ENCODE data around the gene GATA3. TPM values are rescaled to one million over a fixed set of nuclear protein-coding genes. Genes with fewer than 3 reads are reported as not detected.

The GATA3 gene
- total RNA-seq, 4 donors from 2014 or later: 110 to 303 (median 163) TPM

- no peak for TF ChIP-seq CTCF (IDR thresholded peaks at IDR 0.05)
- no peak for TF ChIP-seq POLR2A (IDR thresholded peaks at IDR 0.05)
- intact Hi-C loops (cut with DNase I; ENCODE audit: low total_unique reads): no loop called here
- WGBS, 2 donors: 89 to 90% methylated on average over 13 of the region's 13 CpGs
- H3K4me3 ChIP-seq (ENCODE audit: low read depth, poor library complexity, severe bottlenecking): no peak overlapping the region
- no peak for DNase-seq (ENCODE audit: low spot score in 2 of 2)
Observed at GRCh38 chr10:8112230-8112905, 57.9 kb downstream of the GATA3 start.

GRCh38 chr10:8112942-8113442 lies 58.5 kb downstream of the GATA3 start:
- DNase-seq (ENCODE audit: low spot score in 2 of 2): no peak
- TF ChIP-seq CTCF (IDR thresholded peaks at IDR 0.05) (no peak), POLR2A (IDR thresholded peaks at IDR 0.05) (no peak)
- whole genome bisulfite sequencing, 2 donors: 69 to 75% methylated on average over 4 of the region's 4 CpGs

GRCh38 chr10:8113616-8114015 lies 59.1 kb downstream of the GATA3 start:
- no peak for DNase-seq (ENCODE audit: low spot score in 2 of 2)
- H3K4me3 ChIP-seq (ENCODE audit: low read depth, poor library complexity, severe bottlenecking): no peak overlapping the region
- no peak for TF ChIP-seq CTCF (IDR thresholded peaks at IDR 0.05)
- no peak for TF ChIP-seq POLR2A (IDR thresholded peaks at IDR 0.05)
- intact Hi-C loops (cut with DNase I; ENCODE audit: low total_unique reads): no loop called here
- WGBS, 2 donors: 93 to 94% methylated on average over 5 of the region's 5 CpGs

More at GRCh38 chr10:8112942-8113442, 58.5 kb downstream of the GATA3 start:
- H3K4me3 ChIP-seq (ENCODE audit: low read depth, poor library complexity, severe bottlenecking): no peak overlapping the region
- intact Hi-C loops (cut with DNase I; ENCODE audit: low total_unique reads): no loop called here

- TF ChIP-seq POLR2A (IDR thresholded peaks at IDR 0.05) (no peak), CTCF (IDR thresholded peaks at IDR 0.05) (no peak)
- WGBS, 2 donors: 85 to 87% methylated on average over 13 of the region's 13 CpGs
- intact Hi-C loops (cut with DNase I; ENCODE audit: low total_unique reads): no loop called here
Observed at GRCh38 chr10:8114741-8115617, 60.5 kb downstream of the GATA3 start.

GRCh38 chr10:8115618-8115980 lies 61.1 kb downstream of the GATA3 start:
- intact Hi-C loops (cut with DNase I; ENCODE audit: low total_unique reads): no loop called here
- TF ChIP-seq CTCF (IDR thresholded peaks at IDR 0.05) (no peak), POLR2A (IDR thresholded peaks at IDR 0.05) (no peak)
- H3K4me3 ChIP-seq (ENCODE audit: low read depth, poor library complexity, severe bottlenecking): no peak overlapping the region
- DNase-seq (ENCODE audit: low spot score in 2 of 2): no peak
- WGBS, 2 donors: 85% methylated on average over 3 of the region's 3 CpGs

More at GRCh38 chr10:8114741-8115617, 60.5 kb downstream of the GATA3 start:
- no peak overlapping the region for H3K4me3 ChIP-seq (ENCODE audit: low read depth, poor library complexity, severe bottlenecking)
- DNase-seq (ENCODE audit: low spot score in 2 of 2): no peak

Measured in lower leg skin (tissue), 4 donors.